Hematopoietic multipotent progenitor cell treated with erythropoietin and hydrocortisone succinate and interleukin-3 and kit ligand, for 4 days (in vitro differentiated cells): ENCODE data around the gene RBM20.

ENCODE experiments used
- DNase-seq: peaks from one replicate; pipeline ENCODE4 v3.0.0-alpha.2; 2015

RBM20 gene

DNA sequence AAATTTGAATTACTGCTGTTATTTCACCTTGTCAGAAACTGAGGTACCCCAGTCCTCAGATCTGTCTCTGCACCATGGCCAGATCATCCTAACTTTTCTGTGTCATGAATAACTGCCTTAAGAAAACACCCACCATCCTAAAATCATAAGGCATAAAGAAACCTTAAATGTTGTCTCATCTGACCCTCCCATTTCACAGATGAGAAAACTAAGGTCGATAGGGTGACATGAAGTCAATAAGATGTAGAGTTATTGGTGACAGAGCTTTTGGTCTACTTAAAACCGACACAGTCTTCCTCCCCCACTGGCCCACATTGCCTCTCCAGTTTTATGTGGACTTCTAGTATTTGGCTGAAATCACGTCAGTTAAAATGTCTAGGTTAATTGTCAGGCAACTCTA is 126.1 kb downstream of the RBM20 start:
- no peak for DNase-seq

DNA sequence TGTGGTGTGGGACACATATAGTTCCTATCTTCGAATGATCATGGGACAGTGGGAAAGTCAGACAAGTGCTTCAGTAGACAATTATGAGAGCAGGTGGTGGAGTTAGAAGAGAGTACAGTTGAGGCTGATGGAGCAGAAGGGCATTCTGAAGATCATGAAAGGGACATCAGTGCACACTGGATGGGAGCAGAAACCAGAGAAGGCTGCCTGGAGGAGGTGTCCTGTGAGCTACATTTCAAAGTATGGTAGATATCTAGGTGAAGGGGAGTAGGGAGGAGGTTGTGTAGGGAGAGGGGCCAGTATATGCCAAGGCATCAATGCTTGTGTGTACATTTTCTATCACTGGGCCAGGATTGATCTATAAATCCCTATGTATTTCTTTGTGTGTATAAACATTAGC is 127.3 kb downstream of the RBM20 start:
- DNase-seq = no peak

DNA sequence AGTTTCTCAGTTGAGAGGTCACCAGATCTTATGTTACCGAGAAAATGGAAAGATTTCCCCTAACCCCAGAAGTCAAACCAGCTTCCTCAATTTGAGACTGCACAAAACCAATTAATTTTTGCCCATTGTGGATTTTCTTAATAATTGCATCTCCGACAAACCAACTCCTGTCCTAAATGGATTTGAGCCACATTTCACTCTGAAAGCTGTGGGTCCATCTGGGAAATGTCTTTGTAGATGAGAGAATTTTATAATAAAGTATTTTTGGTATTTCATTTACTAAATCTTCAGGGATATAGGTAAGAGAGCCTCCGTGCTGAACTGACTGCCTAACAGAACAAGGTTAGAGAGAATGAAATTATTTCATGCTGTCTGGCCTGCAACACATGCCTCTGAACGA is 127.9 kb downstream of the RBM20 start:
- no peak for DNase-seq

DNA sequence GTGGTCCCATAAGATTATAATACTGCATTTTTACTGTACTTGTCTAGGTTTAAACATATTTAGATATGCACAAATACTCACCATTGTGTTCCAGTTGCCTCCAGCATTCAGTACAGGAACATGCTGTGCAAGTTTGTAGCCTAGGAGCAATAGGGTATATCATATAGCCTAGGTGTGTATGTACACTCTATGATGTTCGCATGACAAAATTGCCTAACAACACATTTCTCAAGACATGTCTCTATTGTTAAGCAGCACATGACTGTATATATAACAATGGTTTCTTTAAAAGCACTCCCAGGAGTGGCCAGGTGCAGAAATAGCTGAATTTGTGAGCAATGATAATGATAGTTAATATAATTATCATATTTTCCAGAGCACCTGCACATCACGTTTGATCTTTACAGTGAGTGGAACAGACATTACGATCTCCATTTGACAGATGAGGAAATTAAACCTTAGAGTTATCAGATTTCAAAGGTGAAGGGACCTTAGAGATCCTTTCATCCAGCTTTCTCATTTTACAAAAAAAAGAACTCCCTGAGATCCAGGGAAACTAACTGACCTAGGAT is 128.4 kb downstream of the RBM20 start:
- DNase-seq = no peak

DNA sequence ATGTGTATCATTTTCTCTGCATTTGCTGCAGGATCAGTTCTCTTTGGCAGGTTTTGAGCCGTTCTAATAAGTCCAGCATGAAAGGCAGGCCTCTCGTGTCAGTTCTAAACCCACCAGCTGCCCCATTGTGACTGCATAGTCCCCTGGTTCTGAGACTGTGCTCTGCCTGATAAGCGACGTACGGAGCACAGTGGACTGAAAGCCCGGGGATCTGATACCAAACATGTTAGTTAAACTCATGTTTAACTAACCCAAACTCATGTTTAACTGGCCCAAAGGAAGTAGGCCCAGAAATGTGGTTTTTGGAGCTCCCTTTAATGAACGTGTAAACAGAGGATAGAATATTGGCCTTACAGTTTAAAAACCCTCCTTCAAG is 129.5 kb downstream of the RBM20 start:
- no peak for DNase-seq

DNA sequence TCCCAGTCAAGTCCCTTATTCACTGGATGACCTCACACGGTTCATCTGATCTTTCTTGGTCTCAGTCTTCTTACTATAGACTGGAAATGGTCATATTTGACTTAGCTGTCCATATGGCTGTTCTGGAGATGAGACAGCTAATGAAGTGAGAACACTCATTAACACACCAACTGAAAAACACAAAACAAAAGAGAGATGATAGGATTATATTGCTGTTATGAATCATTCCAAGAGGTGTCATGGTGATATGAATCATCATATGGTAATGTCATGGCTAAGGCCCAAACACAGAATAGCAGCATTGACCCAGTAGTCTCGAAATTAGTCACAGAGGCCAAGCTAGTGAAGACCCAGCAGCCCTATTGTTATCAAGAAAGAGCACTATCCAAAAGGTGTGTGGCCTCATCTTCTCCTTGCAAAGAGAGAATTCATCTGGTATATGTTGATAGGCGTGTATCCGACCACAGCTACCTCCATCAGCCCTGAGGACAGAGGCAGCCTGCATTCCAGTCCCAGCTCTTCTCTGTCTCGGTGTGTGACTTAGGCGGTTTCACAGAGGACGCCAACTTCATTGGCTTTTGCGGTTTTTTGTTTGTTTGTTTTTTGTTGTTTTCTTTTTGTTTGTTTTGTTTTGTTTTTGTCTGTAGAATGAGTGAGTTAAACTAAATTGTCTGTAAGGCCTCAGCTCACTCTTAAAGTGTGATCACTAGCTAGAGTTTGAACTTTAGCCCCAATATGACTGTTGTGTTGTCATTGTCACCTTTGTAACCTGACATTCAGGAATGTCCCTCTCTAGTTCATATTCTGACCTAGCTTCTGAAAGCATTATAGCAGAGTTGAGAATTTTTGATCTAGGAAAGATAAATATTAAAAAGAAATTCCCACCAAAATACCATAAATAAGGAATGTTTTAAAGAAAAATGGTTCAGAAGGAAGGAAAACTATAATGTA is 130.2 kb downstream of the RBM20 start:
- peak; percentile 60 for DNase-seq

DNA sequence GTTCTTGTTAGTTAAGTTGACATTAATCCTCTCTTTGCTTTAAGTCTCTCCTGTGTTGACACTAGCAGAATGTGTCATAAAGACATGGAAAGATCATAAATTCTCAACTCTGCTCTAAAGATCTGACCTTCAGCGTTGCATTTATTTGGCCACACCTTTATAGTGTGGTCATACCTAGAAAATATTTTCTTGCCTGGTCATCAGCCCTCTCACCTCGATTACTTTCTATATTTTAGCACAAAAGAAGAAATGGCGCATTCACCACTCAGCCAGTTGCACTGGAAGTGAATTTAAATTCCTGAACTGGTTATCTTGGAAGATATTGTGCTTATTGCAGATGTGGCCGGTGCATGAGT is 130.9 kb downstream of the RBM20 start:
- DNase-seq = no peak

DNA sequence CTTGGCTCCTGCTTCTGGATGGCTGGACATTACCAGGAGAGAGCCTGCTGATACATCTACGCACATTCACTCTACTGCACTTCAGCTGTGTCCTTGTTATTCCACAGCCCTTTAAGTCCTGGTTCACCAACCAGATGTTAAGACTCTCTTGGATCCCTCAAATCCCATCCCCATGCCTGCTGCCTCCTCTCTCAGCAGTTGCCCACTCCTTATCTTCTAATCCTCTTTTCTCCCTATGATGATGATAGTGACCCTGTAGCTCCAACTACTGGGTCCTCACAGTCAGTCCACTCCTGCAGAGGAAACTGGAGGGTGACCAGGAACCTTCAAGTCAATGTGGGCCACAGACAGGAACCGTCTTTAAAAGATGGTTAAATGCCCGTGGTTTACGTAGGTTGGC is 131.3 kb downstream of the RBM20 start:
- no peak for DNase-seq

DNA sequence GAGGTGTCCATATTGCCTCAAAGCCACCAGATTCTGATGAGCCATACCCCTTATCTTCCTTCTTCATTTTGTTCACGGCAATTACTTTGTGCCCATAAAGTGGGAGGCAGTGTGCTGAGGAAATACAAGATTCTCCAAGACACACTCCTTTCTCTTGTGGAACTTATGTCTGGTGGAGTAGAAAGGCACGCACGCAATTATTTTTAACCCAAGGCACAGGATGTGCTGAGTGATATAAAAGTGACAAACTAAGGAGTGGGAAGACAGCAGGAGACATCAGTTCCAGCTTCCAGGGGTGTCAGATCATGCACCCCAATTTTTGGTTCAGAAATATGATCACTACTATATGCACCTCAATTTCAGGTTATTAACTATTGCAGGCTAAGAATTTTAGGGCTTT is 132.9 kb downstream of the RBM20 start:
- no peak for DNase-seq

DNA sequence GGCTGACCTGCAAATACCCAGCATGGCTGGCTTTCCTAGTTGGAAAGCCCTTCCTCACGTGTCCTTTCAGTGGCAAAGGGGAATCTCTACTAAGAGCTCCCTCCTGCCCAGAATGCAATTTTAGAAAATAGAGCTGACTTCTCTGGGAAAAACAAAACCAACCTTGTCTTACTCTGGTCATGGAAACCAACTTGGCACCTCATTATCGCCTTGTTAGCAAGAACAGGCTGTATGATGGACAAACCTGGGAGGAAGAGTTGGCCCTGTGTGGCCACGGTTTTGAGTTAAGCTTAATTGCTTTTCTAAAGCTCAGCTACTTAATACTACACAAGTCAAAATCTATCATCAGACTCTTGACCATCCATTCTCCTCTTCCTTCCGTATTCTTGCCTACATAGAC is 133.5 kb downstream of the RBM20 start:
- no peak for DNase-seq

DNA sequence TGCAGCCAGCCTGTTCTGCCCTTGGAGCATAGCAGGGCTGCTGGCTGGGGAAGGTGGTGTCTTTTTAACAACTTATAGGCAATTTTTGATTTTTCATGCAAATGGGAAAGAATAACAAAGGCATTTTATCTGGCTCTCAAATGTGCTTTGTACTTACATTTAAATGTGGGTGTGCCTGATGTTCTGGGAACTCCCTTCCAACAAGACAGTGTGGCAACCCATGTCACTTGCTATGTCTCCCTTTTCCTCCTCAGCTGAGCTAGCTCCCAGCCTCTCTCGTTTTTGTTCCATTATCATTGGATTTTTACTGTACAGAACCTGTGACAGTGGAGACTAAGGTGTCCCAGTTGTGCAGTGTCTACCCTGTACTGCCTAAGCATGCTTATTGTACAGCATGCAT is 134.1 kb downstream of the RBM20 start:
- DNase-seq = peak; percentile 23

DNA sequence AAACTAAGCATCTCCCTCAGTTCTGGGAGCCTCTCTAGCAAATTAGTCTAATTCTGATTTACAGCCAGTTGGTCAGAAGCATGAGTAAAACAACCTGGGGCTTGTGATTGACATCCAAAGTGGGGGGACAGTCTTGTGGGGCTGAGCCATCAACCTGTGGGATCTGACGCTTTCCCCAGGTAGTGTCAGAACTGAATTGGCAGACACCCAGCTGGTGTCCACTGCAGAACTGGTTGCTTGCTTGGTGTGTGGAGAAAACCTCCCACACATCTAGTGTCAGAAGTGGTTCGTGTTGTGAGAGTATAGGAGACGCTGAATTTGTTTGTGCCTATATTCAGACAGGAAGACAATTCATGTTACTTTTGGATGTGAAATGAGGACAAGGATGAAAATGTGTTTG is 135.4 kb downstream of the RBM20 start:
- DNase-seq = no peak

DNA sequence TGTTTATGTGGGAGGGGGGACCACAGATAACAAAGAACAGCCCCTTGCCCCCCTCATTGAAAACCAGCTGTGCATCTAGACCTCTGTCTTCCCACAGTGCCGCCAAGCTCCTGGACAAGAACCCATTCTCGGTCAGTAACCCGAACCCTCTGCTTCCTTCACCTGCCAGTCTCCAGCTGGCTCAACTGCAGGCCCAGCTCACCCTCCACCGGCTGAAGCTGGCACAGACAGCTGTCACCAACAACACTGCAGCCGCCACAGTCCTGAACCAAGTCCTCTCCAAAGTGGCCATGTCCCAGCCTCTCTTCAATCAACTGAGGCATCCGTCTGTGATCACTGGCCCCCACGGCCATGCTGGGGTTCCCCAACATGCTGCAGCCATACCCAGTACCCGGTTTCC is 136.6 kb downstream of the RBM20 start:
- no peak for DNase-seq

DNA sequence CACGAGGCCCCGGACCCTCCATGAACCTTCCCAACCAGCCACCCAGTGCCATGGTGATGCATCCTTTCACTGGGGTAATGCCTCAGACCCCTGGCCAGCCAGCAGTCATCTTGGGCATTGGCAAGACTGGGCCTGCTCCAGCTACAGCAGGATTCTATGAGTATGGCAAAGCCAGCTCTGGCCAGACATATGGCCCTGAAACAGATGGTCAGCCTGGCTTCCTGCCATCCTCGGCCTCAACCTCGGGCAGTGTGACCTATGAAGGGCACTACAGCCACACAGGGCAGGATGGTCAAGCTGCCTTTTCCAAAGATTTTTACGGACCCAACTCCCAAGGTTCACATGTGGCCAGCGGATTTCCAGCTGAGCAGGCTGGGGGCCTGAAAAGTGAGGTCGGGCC is 137.0 kb downstream of the RBM20 start:
- DNase-seq = no peak

DNA sequence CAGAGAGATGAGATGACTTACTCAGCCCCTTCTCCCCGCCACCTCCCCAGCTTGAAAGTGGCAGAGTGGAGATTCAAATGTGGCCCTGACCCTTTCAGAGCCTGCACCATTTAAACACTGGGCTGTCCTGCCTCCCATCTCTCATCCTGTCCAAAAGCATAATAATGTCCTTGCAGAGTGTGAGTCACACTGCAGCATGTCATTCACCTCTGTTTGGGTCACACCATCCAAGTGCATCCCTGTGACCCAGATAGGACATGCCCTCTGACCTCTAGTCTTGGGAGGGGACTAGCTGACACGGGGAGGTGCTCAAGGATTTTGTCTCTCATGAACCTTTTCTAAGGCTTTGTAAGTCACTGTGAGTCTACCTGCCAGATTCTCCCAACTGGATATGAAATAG is 138.5 kb downstream of the RBM20 start:
- no peak for DNase-seq

DNA sequence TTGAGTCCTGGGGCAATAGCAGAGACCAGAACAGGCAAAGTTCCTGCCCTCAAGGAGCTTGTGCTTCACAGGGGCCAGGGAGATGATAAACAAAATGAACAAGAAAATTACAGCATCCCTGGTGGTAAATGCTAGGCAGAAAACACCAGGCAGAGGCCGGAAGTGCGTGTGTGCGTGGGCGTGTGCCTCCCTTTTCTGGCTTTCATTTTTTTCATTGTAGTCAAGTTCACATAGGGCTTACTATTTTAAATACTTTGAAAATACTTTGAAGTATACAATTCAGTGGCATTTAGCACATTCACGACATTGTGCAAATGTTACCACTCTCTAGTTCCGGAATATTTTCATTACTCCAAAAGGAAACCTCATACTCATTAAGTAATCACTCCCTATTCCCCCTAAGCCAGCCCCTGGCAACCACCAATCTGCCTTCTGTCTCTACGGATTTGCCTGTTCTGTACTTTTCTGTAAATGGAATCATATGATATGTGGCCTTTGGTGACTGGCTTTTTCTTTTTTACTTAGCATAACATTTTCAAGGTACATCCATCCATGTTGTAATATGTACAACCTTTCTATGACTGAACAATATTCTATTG is 139.5 kb downstream of the RBM20 start:
- DNase-seq = no peak

DNA sequence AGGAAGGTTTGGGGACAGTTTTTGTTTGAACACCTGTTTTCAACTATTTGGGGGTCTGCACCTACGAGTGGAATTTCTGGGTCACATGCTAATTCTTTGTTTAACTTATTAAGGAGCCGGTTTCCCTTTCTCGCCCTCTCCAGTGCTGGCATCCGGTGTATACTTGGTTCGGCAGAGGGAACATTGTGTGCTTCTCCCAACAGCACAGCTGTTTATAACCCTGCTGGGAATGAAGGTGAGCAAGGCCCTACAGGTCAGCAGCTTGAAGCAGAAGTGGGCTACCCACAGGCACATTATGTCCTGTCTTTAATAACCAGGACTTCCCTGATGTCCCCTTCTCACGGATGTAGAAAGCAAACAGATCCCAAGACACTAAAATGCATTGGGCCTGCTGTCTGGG is 140.1 kb downstream of the RBM20 start:
- no peak for DNase-seq

DNA sequence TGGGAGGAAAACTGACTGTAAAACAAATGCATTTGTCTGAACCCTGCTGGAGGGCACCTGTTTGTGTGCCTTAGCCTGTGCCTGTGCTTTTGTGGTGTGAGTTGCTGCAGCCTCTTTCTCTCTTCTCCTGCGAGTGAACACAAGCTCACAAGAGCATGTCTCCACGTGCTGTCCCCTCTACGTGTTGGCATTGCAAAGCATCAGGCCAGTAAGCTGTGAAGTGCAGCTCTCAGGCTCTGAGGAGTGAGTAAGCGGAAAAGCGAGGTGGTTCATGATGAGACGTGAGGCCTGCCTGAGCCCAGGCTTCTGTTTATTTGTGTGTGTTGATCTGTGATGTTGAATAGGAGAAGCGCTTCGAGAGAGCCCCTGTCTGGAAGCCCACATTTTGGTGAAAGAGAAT is 142.0 kb downstream of the RBM20 start:
- peak; percentile 46 for DNase-seq

DNA sequence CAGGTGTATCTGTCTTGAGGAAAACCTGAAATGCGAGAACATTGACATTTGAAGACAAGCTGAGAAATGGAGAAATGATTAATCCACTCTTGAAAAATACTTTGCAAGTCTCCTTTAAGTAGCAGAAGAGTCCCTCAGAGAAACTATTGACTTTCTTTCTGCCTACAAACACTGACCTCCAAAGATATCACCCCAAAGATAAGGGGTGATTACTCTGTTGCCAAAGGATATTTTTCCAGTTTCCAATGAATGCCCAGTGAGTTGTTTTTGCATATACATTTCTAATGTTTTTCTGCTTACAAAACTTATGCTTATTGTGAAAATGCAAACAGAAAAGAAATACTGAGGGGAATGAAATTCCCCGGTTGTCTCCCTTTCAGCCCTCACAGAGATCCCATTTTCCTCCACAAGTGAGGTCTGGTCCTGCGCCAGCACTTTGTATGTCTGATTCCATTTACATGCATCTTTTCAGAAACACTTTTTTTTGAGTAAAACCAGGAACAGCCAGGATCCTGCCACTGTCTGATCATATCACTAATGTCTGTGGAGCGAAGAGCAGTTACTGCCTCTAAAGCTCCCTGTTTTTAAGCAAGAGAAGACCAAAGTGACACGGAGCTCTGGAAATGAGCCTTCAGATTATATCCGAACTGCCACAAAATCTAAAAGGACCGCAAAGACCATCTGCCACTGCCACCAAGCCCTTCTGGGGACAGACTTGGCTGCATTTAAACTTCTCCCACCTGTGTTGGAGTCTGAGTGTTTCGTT is 144.7 kb downstream of the RBM20 start:
- DNase-seq = no peak

DNA sequence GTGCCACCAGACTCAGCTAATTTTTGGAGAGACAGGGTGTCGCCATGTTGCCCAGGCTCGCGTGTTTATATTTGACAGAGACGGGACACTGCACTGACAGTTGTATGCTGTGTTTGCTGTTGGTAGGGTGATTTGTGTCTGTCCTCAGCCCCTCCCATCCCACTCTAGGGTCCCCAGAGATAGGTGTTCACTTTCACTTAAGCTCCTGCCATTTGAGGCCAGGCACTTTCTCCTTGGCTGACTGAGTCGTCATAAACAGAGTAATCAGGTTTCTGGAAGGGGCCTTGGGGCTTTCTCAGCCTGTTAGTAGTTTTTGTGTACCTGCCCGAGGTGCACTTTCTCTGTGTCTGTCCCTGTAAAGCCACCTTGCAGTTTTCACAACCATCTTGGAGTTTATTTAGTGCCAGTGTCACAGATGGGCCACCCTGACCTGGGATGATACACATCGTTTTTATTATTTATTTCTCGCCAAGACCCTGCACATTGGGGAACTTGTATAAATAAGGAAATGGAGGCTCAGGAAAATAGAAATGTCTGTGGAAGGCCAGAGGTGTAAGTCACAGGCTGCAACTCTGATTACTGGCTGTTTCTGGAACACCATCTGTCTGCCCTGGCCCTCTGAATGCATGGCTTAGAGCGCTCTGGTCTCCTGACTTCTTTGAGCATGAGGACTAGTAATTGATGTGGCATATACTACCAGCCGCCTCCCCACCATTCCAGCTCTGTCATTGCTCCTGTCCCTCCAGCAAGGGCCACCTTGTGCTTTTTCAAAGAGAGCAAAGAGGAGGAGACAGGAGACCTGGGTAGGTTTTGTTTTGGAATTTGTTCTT is 145.7 kb downstream of the RBM20 start:
- DNase-seq = no peak

DNA sequence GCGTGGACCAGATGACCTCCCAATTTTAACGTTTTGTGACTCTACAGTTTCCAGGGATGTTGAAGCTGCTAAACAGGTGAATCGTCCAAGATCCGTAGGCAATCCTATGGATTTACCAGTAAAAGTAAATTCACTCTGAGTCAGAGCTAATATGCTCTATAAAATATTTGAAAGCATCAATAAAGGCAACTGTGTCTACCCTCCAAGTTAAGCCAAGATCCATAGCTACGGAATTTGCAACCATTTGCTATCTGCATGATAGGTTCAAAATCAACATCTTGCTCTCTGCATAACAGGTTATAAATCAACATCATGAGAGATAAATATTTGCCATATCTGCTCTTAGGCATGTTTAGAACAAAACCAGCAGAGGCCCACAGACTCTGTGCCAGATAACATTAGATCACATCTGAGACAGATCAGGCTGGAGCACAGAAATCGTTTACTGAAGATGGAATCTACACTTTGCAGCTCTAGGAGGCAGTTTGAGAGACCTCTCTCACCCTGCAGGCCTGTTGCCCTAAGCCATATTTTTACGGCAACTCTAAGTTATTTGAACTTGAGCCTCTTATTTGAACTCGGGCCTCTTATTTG is 146.9 kb downstream of the RBM20 start:
- no peak for DNase-seq

DNA sequence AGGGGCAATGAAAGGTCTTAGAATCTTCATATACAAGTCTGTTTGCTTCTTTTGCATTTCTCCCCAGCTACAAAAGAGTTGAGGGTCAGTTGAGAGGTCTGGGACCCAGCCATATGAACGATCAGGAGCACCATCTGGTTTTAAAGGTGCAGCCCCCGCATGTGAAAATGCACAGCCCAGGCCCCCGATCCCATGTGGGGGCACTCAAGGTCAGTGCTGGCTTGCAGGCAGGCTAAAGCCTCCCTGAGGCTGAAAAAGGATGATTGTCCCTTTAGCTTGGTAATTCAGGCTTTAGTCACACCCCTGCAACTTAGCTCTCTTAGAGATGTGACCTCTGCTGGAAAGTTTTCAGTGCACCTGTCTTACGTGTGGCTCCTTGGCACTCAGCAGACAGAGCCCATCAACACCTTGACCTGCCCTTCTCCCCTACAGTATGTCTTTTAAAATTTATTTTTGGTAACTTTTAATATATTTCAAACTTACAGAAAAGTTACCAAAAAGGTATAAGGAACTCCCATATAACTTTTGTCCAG is 147.5 kb downstream of the RBM20 start:
- DNase-seq = no peak
